ENCODE measurements around the gene TSPAN9. TPM values are rescaled to one million over a fixed set of nuclear protein-coding genes. Genes with fewer than 3 reads are reported as not detected.
A peak's percentile ranks its signal among the peaks of the same experiment; 100 is the strongest.

TSPAN9 gene
- total and polyA plus RNA-seq, 2 experiments from 2014 or later = 6.0 to 31.5 TPM

DNA sequence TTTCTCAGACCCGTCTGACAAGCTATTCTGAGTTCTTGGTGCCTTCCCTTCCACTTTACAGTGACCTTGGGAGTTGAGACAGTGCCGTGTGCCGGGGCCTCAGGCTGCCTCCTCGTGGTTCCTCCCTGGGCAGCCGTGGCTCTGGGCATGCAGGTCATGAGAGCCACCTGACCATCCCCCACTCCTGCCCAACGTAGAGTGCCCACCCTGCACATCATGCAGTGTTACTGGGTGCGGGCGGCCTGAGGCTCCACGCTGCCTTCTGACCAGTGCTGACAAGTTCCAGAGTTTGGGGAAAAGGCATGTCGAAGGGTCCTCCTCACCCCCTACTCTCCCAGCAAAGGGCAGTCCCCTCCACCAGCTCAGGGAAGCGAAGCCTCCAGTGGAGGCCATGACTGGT is 190.5 kb downstream of the TSPAN9 start (continued):
- TF ChIP-seq, protein P1, sequence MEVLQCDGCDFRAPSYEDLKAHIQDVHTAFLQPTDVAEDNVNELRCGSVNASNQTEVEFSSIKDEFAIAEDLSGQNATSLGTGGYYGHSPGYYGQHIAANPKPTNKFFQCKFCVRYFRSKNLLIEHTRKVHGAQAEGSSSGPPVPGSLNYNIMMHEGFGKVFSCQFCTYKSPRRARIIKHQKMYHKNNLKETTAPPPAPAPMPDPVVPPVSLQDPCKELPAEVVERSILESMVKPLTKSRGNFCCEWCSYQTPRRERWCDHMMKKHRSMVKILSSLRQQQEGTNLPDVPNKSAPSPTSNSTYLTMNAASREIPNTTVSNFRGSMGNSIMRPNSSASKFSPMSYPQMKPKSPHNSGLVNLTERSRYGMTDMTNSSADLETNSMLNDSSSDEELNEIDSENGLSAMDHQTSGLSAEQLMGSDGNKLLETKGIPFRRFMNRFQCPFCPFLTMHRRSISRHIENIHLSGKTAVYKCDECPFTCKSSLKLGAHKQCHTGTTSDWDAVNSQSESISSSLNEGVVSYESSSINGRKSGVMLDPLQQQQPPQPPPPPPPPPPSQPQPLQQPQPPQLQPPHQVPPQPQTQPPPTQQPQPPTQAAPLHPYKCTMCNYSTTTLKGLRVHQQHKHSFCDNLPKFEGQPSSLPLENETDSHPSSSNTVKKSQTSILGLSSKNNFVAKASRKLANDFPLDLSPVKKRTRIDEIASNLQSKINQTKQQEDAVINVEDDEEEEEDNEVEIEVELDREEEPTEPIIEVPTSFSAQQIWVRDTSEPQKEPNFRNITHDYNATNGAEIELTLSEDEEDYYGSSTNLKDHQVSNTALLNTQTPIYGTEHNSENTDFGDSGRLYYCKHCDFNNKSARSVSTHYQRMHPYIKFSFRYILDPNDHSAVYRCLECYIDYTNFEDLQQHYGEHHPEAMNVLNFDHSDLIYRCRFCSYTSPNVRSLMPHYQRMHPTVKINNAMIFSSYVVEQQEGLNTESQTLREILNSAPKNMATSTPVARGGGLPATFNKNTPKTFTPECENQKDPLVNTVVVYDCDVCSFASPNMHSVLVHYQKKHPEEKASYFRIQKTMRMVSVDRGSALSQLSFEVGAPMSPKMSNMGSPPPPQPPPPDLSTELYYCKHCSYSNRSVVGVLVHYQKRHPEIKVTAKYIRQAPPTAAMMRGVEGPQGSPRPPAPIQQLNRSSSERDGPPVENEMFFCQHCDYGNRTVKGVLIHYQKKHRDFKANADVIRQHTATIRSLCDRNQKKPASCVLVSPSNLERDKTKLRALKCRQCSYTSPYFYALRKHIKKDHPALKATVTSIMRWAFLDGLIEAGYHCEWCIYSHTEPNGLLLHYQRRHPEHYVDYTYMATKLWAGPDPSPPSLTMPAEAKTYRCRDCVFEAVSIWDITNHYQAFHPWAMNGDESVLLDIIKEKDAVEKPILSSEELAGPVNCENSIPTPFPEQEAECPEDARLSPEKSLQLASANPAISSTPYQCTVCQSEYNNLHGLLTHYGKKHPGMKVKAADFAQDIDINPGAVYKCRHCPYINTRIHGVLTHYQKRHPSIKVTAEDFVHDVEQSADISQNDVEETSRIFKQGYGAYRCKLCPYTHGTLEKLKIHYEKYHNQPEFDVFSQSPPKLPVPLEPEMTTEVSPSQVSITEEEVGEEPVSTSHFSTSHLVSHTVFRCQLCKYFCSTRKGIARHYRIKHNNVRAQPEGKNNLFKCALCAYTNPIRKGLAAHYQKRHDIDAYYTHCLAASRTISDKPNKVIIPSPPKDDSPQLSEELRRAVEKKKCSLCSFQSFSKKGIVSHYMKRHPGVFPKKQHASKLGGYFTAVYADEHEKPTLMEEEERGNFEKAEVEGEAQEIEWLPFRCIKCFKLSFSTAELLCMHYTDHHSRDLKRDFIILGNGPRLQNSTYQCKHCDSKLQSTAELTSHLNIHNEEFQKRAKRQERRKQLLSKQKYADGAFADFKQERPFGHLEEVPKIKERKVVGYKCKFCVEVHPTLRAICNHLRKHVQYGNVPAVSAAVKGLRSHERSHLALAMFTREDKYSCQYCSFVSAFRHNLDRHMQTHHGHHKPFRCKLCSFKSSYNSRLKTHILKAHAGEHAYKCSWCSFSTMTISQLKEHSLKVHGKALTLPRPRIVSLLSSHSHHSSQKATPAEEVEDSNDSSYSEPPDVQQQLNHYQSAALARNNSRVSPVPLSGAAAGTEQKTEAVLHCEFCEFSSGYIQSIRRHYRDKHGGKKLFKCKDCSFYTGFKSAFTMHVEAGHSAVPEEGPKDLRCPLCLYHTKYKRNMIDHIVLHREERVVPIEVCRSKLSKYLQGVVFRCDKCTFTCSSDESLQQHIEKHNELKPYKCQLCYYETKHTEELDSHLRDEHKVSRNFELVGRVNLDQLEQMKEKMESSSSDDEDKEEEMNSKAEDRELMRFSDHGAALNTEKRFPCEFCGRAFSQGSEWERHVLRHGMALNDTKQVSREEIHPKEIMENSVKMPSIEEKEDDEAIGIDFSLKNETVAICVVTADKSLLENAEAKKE (CRISPR knock-in tag; IDR thresholded peaks at IDR 0.05) = no peak
- TF ChIP-seq CREB1 (CRISPR knock-in tag; IDR thresholded peaks at IDR 0.05; ENCODE audit: low read depth) (no peak), POLR2AphosphoS5 (IDR thresholded peaks at IDR 0.05; ENCODE audit: low read depth) (no peak)

GRCh38 chr12:3269594-3269993 is 192.4 kb downstream of the TSPAN9 start:
- TF ChIP-seq, protein P2, sequence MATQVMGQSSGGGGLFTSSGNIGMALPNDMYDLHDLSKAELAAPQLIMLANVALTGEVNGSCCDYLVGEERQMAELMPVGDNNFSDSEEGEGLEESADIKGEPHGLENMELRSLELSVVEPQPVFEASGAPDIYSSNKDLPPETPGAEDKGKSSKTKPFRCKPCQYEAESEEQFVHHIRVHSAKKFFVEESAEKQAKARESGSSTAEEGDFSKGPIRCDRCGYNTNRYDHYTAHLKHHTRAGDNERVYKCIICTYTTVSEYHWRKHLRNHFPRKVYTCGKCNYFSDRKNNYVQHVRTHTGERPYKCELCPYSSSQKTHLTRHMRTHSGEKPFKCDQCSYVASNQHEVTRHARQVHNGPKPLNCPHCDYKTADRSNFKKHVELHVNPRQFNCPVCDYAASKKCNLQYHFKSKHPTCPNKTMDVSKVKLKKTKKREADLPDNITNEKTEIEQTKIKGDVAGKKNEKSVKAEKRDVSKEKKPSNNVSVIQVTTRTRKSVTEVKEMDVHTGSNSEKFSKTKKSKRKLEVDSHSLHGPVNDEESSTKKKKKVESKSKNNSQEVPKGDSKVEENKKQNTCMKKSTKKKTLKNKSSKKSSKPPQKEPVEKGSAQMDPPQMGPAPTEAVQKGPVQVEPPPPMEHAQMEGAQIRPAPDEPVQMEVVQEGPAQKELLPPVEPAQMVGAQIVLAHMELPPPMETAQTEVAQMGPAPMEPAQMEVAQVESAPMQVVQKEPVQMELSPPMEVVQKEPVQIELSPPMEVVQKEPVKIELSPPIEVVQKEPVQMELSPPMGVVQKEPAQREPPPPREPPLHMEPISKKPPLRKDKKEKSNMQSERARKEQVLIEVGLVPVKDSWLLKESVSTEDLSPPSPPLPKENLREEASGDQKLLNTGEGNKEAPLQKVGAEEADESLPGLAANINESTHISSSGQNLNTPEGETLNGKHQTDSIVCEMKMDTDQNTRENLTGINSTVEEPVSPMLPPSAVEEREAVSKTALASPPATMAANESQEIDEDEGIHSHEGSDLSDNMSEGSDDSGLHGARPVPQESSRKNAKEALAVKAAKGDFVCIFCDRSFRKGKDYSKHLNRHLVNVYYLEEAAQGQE (IDR thresholded peaks at IDR 0.05; ENCODE audit: unreplicated experiment) = no peak
- TF ChIP-seq JUNB (IDR thresholded peaks at IDR 0.05; ENCODE audit: unreplicated experiment) (no peak), EZH2 (IDR thresholded peaks at IDR 0.05; ENCODE audit: low read depth, unreplicated experiment) (no peak), ZNF114 (CRISPR knock-in tag; IDR thresholded peaks at IDR 0.05) (no peak), EZH2phosphoT487 (IDR thresholded peaks at IDR 0.05; ENCODE audit: unreplicated experiment) (no peak), ZNF331 (CRISPR knock-in tag; IDR thresholded peaks at IDR 0.05; ENCODE audit: low read depth) (no peak)
- TF ChIP-seq, protein P3, sequence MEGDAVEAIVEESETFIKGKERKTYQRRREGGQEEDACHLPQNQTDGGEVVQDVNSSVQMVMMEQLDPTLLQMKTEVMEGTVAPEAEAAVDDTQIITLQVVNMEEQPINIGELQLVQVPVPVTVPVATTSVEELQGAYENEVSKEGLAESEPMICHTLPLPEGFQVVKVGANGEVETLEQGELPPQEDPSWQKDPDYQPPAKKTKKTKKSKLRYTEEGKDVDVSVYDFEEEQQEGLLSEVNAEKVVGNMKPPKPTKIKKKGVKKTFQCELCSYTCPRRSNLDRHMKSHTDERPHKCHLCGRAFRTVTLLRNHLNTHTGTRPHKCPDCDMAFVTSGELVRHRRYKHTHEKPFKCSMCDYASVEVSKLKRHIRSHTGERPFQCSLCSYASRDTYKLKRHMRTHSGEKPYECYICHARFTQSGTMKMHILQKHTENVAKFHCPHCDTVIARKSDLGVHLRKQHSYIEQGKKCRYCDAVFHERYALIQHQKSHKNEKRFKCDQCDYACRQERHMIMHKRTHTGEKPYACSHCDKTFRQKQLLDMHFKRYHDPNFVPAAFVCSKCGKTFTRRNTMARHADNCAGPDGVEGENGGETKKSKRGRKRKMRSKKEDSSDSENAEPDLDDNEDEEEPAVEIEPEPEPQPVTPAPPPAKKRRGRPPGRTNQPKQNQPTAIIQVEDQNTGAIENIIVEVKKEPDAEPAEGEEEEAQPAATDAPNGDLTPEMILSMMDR (conservative IDR thresholded peaks at IDR 0.05; ENCODE audit: low read depth in 2 of 2) = no peak; a peak in 1 of 4 replicates
- no peaks in the 10 kb centered on the region for H3K36me3 Mint-ChIP-seq (ENCODE audit: low read depth)
- Histone ChIP-seq H3K4me3 (no peak overlapping the region), H3K27me3 (ENCODE audit: insufficient read depth) (no peaks in the 10 kb centered on the region), H3K27ac (ENCODE audit: low read depth) (no peak overlapping the region), H4K20me1 (replicated peaks; ENCODE audit: insufficient read depth) (no peaks in the 10 kb centered on the region), H2AFZ (no peak overlapping the region), H3K79me2 (replicated peaks; ENCODE audit: insufficient read depth) (no peaks in the 10 kb centered on the region), H3K4me1 (ENCODE audit: insufficient read depth) (no peaks in the 10 kb centered on the region; the same call in 1 of the 2 replicates), H3K36me3 (ENCODE audit: insufficient read depth) (no peaks in the 10 kb centered on the region), H3K9me2 (ENCODE audit: insufficient read depth) (no peaks in the 10 kb centered on the region), H3F3A (replicated peaks; ENCODE audit: low read depth) (no peaks in the 10 kb centered on the region), H3K4me2 (no peak overlapping the region)
- no peak for DNase-seq (ENCODE audit: low spot score)
- H3K27ac Mint-ChIP-seq = peak overlapping the region; percentile 80; the same call in 1 of the 2 replicates
- no peaks in the 10 kb centered on the region for H3K27me3 Mint-ChIP-seq (ENCODE audit: insufficient read depth, low read depth, poor library complexity)
- ATAC-seq = no peak
- no peak overlapping the region for H3K4me3 Mint-ChIP-seq
- H3K4me1 Mint-ChIP-seq = peaks cover 18% of the 10 kb centered on the region
- H3K9me3 Mint-ChIP-seq = no peaks in the 10 kb centered on the region
